ENCODE data around the gene KNCN.

KNCN gene

GRCh38 chr1:46510998-46511365, 40.5 kb downstream of the KNCN start:
- WGBS: 76% methylated on average over 8 of the region's 8 CpGs
- H3K27me3 ChIP-seq (ENCODE audit: control insufficient read depth in 1 of 2, insufficient read depth in 1 of 2, low read length in 2 of 2): peaks cover 38 to 44% of the 10 kb centered on the region in 2 experiments

GRCh38 chr1:46510341-46510997, 41.0 kb downstream of the KNCN start:
- no peak overlapping the region for H3K27ac ChIP-seq (ENCODE audit: low read length, poor library complexity, severe bottlenecking)
- 92% methylated on average over 17 of the region's 19 CpGs for WGBS
- no peaks in the 10 kb centered on the region for H3K36me3 ChIP-seq (ENCODE audit: control insufficient read depth in 1 of 2, insufficient read depth in 2 of 2, low read depth in 1 of 2, low read length in 2 of 2)
- no peak overlapping the region for H3K23ac ChIP-seq (ENCODE audit: low read length in 2 of 2)
- no peak overlapping the region for H2BK120ac ChIP-seq (ENCODE audit: low read depth, low read length)
- no peak overlapping the region for H3K9ac ChIP-seq (ENCODE audit: low read length)
- H3K4ac ChIP-seq (ENCODE audit: low read depth in 1 of 2, low read length in 2 of 2): no peak overlapping the region
- no peak for DNase-seq
- H3K4me3 ChIP-seq (ENCODE audit: insufficient read depth in 1 of 2, low read depth in 1 of 2, low read length in 2 of 2): no peak overlapping the region
- H4K8ac ChIP-seq (ENCODE audit: low read length): no peak overlapping the region
- peaks cover 33 to 39% of the 10 kb centered on the region in 2 experiments for H3K27me3 ChIP-seq (ENCODE audit: control insufficient read depth in 1 of 2, insufficient read depth in 1 of 2, low read length in 2 of 2)
- H2AK5ac ChIP-seq (ENCODE audit: low read length, severe bottlenecking): no peak overlapping the region
- H3K9me3 ChIP-seq (ENCODE audit: control insufficient read depth, low read length): no peaks in the 10 kb centered on the region
- no peak overlapping the region for H3K4me2 ChIP-seq (ENCODE audit: low read length, poor library complexity, severe bottlenecking)
- H3K14ac ChIP-seq (ENCODE audit: low read length in 2 of 2): no peak overlapping the region
- H3K18ac ChIP-seq (ENCODE audit: low read depth in 1 of 2, low read length in 2 of 2): no peak overlapping the region
- H2AFZ ChIP-seq (ENCODE audit: low read depth, low read length): no peak overlapping the region
- no peak overlapping the region for H2BK5ac ChIP-seq (ENCODE audit: low read depth, low read length, poor library complexity, severe bottlenecking)
- no peak overlapping the region for H2BK15ac ChIP-seq (ENCODE audit: low read depth, poor library complexity, severe bottlenecking)
- no peak overlapping the region for H4K91ac ChIP-seq (ENCODE audit: low read length)
- H2BK12ac ChIP-seq (ENCODE audit: low read length in 2 of 2): no peak overlapping the region
- H3K4me1 ChIP-seq (ENCODE audit: control insufficient read depth, insufficient read depth, low read depth, low read length): no peaks in the 10 kb centered on the region
- no peaks in the 10 kb centered on the region for H3K79me1 ChIP-seq (replicated peaks; ENCODE audit: low read length, poor library complexity, severe bottlenecking)

More at GRCh38 chr1:46510998-46511365, 40.5 kb downstream of the KNCN start:
- Histone ChIP-seq H3K9ac (ENCODE audit: low read length) (no peak overlapping the region), H2AK5ac (ENCODE audit: low read length, severe bottlenecking) (no peak overlapping the region), H3K18ac (ENCODE audit: low read depth in 1 of 2, low read length in 2 of 2) (no peak overlapping the region), H3K79me1 (replicated peaks; ENCODE audit: low read length, poor library complexity, severe bottlenecking) (no peaks in the 10 kb centered on the region), H4K8ac (ENCODE audit: low read length) (no peak overlapping the region), H3K9me3 (ENCODE audit: control insufficient read depth, low read length) (no peaks in the 10 kb centered on the region), H3K36me3 (ENCODE audit: control insufficient read depth in 1 of 2, insufficient read depth in 2 of 2, low read depth in 1 of 2, low read length in 2 of 2) (no peaks in the 10 kb centered on the region), H2BK5ac (ENCODE audit: low read depth, low read length, poor library complexity, severe bottlenecking) (no peak overlapping the region), H3K4me2 (ENCODE audit: low read length, poor library complexity, severe bottlenecking) (no peak overlapping the region), H4K91ac (ENCODE audit: low read length) (no peak overlapping the region), H2AFZ (ENCODE audit: low read depth, low read length) (no peak overlapping the region), H3K4me3 (ENCODE audit: insufficient read depth in 1 of 2, low read depth in 1 of 2, low read length in 2 of 2) (no peak overlapping the region), H3K27ac (ENCODE audit: low read length, poor library complexity, severe bottlenecking) (no peak overlapping the region), H2BK12ac (ENCODE audit: low read length in 2 of 2) (no peak overlapping the region), H2BK15ac (ENCODE audit: low read depth, poor library complexity, severe bottlenecking) (no peak overlapping the region), H3K4me1 (ENCODE audit: control insufficient read depth, insufficient read depth, low read depth, low read length) (no peaks in the 10 kb centered on the region), H3K14ac (ENCODE audit: low read length in 2 of 2) (no peak overlapping the region), H3K4ac (ENCODE audit: low read depth in 1 of 2, low read length in 2 of 2) (no peak overlapping the region), H2BK120ac (ENCODE audit: low read depth, low read length) (no peak overlapping the region), H3K23ac (ENCODE audit: low read length in 2 of 2) (no peak overlapping the region)
- no peak for DNase-seq

GRCh38 chr1:46508757-46509156, 42.7 kb downstream of the KNCN start:
- DNase-seq: no peak
- no peak overlapping the region for H3K4me2 ChIP-seq (ENCODE audit: low read length, poor library complexity, severe bottlenecking)
- H3K23ac ChIP-seq (ENCODE audit: low read length in 2 of 2): no peak overlapping the region
- peaks cover 20 to 25% of the 10 kb centered on the region in 2 experiments for H3K27me3 ChIP-seq (ENCODE audit: control insufficient read depth in 1 of 2, insufficient read depth in 1 of 2, low read length in 2 of 2)
- H2AK5ac ChIP-seq (ENCODE audit: low read length, severe bottlenecking): no peak overlapping the region
- H3K4me1 ChIP-seq (ENCODE audit: control insufficient read depth, insufficient read depth, low read depth, low read length): no peaks in the 10 kb centered on the region
- H3K36me3 ChIP-seq (ENCODE audit: control insufficient read depth in 1 of 2, insufficient read depth in 2 of 2, low read depth in 1 of 2, low read length in 2 of 2): no peaks in the 10 kb centered on the region
- H4K8ac ChIP-seq (ENCODE audit: low read length): no peak overlapping the region
- no peak overlapping the region for H2BK120ac ChIP-seq (ENCODE audit: low read depth, low read length)
- no peak overlapping the region for H3K18ac ChIP-seq (ENCODE audit: low read depth in 1 of 2, low read length in 2 of 2)
- H4K91ac ChIP-seq (ENCODE audit: low read length): no peak overlapping the region
- no peaks in the 10 kb centered on the region for H3K79me1 ChIP-seq (replicated peaks; ENCODE audit: low read length, poor library complexity, severe bottlenecking)
- no peak overlapping the region for H2BK5ac ChIP-seq (ENCODE audit: low read depth, low read length, poor library complexity, severe bottlenecking)
- H3K27ac ChIP-seq (ENCODE audit: low read length, poor library complexity, severe bottlenecking): no peak overlapping the region
- no peaks in the 10 kb centered on the region for H3K9me3 ChIP-seq (ENCODE audit: control insufficient read depth, low read length)
- H2AFZ ChIP-seq (ENCODE audit: low read depth, low read length): no peak overlapping the region
- no peak overlapping the region for H2BK15ac ChIP-seq (ENCODE audit: low read depth, poor library complexity, severe bottlenecking)
- no peak overlapping the region for H3K4me3 ChIP-seq (ENCODE audit: insufficient read depth in 1 of 2, low read depth in 1 of 2, low read length in 2 of 2)
- H3K4ac ChIP-seq (ENCODE audit: low read depth in 1 of 2, low read length in 2 of 2): no peak overlapping the region
- no peak overlapping the region for H2BK12ac ChIP-seq (ENCODE audit: low read length in 2 of 2)
- H3K14ac ChIP-seq (ENCODE audit: low read length in 2 of 2): no peak overlapping the region
- H3K9ac ChIP-seq (ENCODE audit: low read length): no peak overlapping the region
- 88% methylated on average over 4 of the region's 5 CpGs for WGBS

GRCh38 chr1:46506470-46507219, 44.8 kb downstream of the KNCN start:
- H2BK12ac ChIP-seq (ENCODE audit: low read length in 2 of 2): no peak overlapping the region
- no peak overlapping the region for H2BK120ac ChIP-seq (ENCODE audit: low read depth, low read length)
- H2BK15ac ChIP-seq (ENCODE audit: low read depth, poor library complexity, severe bottlenecking): no peak overlapping the region
- no peak overlapping the region for H3K27ac ChIP-seq (ENCODE audit: low read length, poor library complexity, severe bottlenecking)
- H3K18ac ChIP-seq (ENCODE audit: low read depth in 1 of 2, low read length in 2 of 2): no peak overlapping the region
- no peak overlapping the region for H3K4me3 ChIP-seq (ENCODE audit: insufficient read depth in 1 of 2, low read depth in 1 of 2, low read length in 2 of 2)
- H2AFZ ChIP-seq (ENCODE audit: low read depth, low read length): no peak overlapping the region
- no peaks in the 10 kb centered on the region for H3K79me1 ChIP-seq (replicated peaks; ENCODE audit: low read length, poor library complexity, severe bottlenecking)
- H3K9ac ChIP-seq (ENCODE audit: low read length): no peak overlapping the region
- H4K91ac ChIP-seq (ENCODE audit: low read length): no peak overlapping the region
- no peak overlapping the region for H3K4me2 ChIP-seq (ENCODE audit: low read length, poor library complexity, severe bottlenecking)
- H3K9me3 ChIP-seq (ENCODE audit: control insufficient read depth, low read length): no peaks in the 10 kb centered on the region
- H2BK5ac ChIP-seq (ENCODE audit: low read depth, low read length, poor library complexity, severe bottlenecking): no peak overlapping the region
- no peak overlapping the region for H2AK5ac ChIP-seq (ENCODE audit: low read length, severe bottlenecking)
- no peaks in the 10 kb centered on the region for H3K4me1 ChIP-seq (ENCODE audit: control insufficient read depth, insufficient read depth, low read depth, low read length)
- no peak overlapping the region for H4K8ac ChIP-seq (ENCODE audit: low read length)
- DNase-seq: no peak
- no peak overlapping the region for H3K4ac ChIP-seq (ENCODE audit: low read depth in 1 of 2, low read length in 2 of 2)
- peaks cover 23 to 27% of the 10 kb centered on the region in 2 experiments for H3K27me3 ChIP-seq (ENCODE audit: control insufficient read depth in 1 of 2, insufficient read depth in 1 of 2, low read length in 2 of 2)
- H3K14ac ChIP-seq (ENCODE audit: low read length in 2 of 2): no peak overlapping the region
- no peak overlapping the region for H3K23ac ChIP-seq (ENCODE audit: low read length in 2 of 2)
- no peaks in the 10 kb centered on the region for H3K36me3 ChIP-seq (ENCODE audit: control insufficient read depth in 1 of 2, insufficient read depth in 2 of 2, low read depth in 1 of 2, low read length in 2 of 2)
- 83% methylated on average over 17 of the region's 17 CpGs for WGBS
